Psoas muscle (tissue), 8 donors: ENCODE data around the gene PACS2. TPM values are rescaled to one million over a fixed set of nuclear protein-coding genes. Genes with fewer than 3 reads are reported as not detected.
"Not testable (repeated sequence)": the region's sequence is repeated elsewhere in the genome, so short reads cannot be mapped to it uniquely, and the experiment has no call there.

ENCODE experiments used
- ATAC-seq, 4 donors: fragments of 200-7000 bp; cut with Tn5 transposase; one replicate each; pipeline ENCODE4 v1.9.1; 2020; ENCODE audit warnings: moderate library complexity in 3 of 4, mild to moderate bottlenecking in 2 of 4
- DNase-seq, 2 donors: peaks; one replicate each; pipeline ENCODE4 v3.0.0-alpha.2; 2020
- H3K27ac ChIP-seq: fragments of 200-600 bp; one replicate; pipeline ENCODE4 v1.8.0; 2022
- H3K27me3 ChIP-seq, 3 donors: fragments of 200-600 bp in 1 of 3; one replicate each; pipeline versions ENCODE4 v1.6.1 to v1.8.0; 2013 to 2022; ENCODE audit warnings: low read length in 2 of 3, mild to moderate bottlenecking in 2 of 3, moderate library complexity in 1 of 3; ENCODE audit not compliant: insufficient read depth in 3 of 3
- H3K36me3 ChIP-seq, 2 donors: fragments of 200-600 bp in 1 of 2; one replicate each; pipeline versions ENCODE4 v1.6.1 to v1.8.0; 2013 to 2022; ENCODE audit warnings: low read depth in 1 of 2, mild to moderate bottlenecking in 1 of 2, moderate library complexity in 1 of 2; ENCODE audit not compliant: insufficient read depth in 1 of 2
- H3K4me1 ChIP-seq: fragments of 200-600 bp; one replicate; pipeline ENCODE4 v1.8.0; 2022
- H3K4me3 ChIP-seq: fragments of 200-600 bp; one replicate; pipeline ENCODE4 v1.8.0; 2022; ENCODE audit warnings: mild to moderate bottlenecking
- H3K9me3 ChIP-seq: fragments of 200-600 bp; one replicate; pipeline ENCODE4 v1.8.0; 2022
- WGBS, 3 donors: extraction: QIAGEN DNeasy Blood & Tissue Kit; methylation state at CpG; one replicate each; pipeline versions ENCODE4 v1.1.6 to v1.1.7; 2013; 5-methylcytosine and 5-hydroxymethylcytosine counted together
- intact Hi-C, 2 donors: fragments of 100-400 bp; cut with DNase I; formaldehyde crosslinking; loops; one replicate each; pipeline versions ENCODE4 v1.11.0 to v1.14.2; 2022
- polyA plus RNA-seq, 3 donors: library from polyadenylated mRNA; stranded (reverse); fragments of 200-250 nt; gene quantifications; one replicate each; pipeline ENCODE4 v1.2.3, GENCODE V29; 2013
- total RNA-seq, 4 donors: library from RNA; stranded (reverse); fragmentation: NEBNext Ultra II Directional in 2 of 4; extraction: Animal tissue kit (Norgen Biotek cat#: 25700) in 2 of 4; gene quantifications; one replicate each; pipeline versions ENCODE4 v1.2.1 to v1.2.4, GENCODE V29; 2021 to 2023
- TF ChIP-seq, protein P1 (sequence below): fragments of 200-600 bp; IDR thresholded peaks from one replicate; pipeline ENCODE4 v1.8.0; 2022; ENCODE audit warnings: antibody characterized with exemption
- donor health status: healthy with polysubstance abuse.
- donor health status: DM: no; HTN: no; CAD: no; lungs with moderate emphysema.
- donor health status: Bipolar disorder and iron deficiency.
- donor health status: healthy.
- donor health status: DM: yes; HTN: yes; CAD: no.
- donor health status: DM: no; HTN: no; CAD: no.
- donor health status: DM: no; HTN: no; CAD: no.
- donor health status: DM: yes; HTN: yes; CAD: no.

PACS2 gene
- total and polyA plus RNA-seq, 7 donors, result 57.1 to 83.1 (median 72.8) TPM

DNA sequence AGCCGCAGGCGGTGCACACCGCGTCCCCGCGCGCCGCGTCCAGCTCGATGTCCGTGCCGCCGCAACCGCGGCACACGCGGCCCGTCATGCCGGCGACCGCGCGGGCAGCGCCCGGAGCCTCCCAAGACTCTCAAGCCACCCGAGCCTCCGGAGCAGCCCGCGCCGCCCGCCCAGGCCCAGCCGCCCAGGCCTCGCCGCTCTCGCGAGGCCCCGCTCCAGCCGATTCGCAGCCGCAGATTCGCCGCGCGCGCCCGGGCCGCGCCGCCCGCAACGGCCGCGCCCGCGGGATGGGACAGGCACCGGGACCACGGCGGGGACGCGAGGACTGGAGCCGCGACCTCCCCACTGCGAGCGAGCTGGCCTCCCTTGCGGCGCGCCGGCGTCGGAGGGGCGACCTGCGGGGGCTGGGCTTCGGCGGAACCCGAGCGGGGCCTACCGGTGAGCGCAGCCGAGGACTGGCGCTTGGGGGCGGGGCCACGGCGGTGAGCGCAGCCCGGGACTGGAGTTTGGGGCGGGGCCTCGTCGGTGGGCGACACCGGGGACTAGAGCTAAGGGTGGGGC lies 13.9 kb upstream of the PACS2 start, which contains the start of gene BRF1:
BRF1 (minus strand) TSS at position 460 of the 561 bp plus-strand sequence; CDS start at position 88, 372 bp downstream.
- Histone ChIP-seq H3K9me3 (no peaks in the 10 kb centered on the region), H3K27ac (peak within 1 kb of the TSS; percentile 95), H3K36me3 (no peaks in the 10 kb centered on the region), H3K4me1 (peaks cover 13% of the 10 kb centered on the region), H3K4me3 (peak within 1 kb of the TSS; percentile 95), H3K27me3 (no peaks in the 10 kb centered on the region)
- TF ChIP-seq, protein P1, sequence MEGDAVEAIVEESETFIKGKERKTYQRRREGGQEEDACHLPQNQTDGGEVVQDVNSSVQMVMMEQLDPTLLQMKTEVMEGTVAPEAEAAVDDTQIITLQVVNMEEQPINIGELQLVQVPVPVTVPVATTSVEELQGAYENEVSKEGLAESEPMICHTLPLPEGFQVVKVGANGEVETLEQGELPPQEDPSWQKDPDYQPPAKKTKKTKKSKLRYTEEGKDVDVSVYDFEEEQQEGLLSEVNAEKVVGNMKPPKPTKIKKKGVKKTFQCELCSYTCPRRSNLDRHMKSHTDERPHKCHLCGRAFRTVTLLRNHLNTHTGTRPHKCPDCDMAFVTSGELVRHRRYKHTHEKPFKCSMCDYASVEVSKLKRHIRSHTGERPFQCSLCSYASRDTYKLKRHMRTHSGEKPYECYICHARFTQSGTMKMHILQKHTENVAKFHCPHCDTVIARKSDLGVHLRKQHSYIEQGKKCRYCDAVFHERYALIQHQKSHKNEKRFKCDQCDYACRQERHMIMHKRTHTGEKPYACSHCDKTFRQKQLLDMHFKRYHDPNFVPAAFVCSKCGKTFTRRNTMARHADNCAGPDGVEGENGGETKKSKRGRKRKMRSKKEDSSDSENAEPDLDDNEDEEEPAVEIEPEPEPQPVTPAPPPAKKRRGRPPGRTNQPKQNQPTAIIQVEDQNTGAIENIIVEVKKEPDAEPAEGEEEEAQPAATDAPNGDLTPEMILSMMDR, result no peak
- ATAC-seq, result peak; percentile 91 to 94 (median 93)
- peak; percentile 97 to 98 for DNase-seq
- 0% methylated on average over 50 to 90 of the region's 90 CpGs for WGBS, 3 donors
- intact Hi-C loops, result no loop called here

DNA sequence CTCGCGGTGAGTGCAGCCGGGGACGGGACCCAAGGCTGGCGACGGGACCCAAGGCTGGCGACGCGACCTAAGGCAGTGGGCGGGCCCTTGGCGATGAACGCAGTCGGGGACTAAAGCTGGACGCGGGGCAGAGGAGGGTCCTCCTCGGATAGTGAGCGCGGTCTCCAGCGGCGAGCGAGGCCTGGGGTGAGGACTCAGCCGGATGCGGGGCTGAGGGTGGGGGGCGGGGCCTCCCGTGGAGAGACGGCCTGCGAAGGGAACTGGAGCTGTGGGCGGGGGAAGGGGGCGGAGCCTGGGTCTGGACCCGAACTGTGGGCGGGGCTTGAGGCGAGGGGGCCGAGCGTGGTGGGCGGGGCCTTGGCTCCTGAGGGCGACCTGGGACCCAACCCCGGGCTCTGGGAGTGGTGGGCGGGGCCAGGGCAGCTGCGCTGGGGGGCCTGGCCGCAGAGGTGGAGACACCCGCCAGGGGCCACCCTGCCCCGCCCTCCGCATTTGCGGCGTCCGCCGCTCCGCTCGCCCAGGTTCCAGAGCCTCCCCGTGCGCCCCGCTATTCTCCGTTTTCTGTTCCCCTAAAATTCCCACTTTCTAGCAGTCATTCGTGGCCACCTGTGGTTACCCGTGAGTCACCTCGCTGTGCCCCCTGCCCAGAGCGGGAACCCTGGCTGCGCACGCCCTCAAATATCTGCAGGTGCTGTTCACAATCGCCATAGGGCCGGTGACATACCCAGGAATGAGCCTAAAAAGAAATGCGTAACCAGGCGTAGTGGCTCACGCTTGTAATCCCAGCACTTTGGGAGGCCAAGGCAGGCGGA lies 13.2 kb upstream of the PACS2 start:
- intact Hi-C loops, result no loop called here
- WGBS, 3 donors, result 6 to 10% (median 7%) methylated on average over 48 to 65 of the region's 65 CpGs
- H3K4me1 ChIP-seq, result peaks cover 13% of the 10 kb centered on the region
- peak overlapping the region; percentile 95 for H3K27ac ChIP-seq
- TF ChIP-seq, protein P1, result no peak
- ATAC-seq, result peak; percentile 93 to 95 (median 94)
- peak; percentile 99 for DNase-seq
- H3K36me3 ChIP-seq, result no peaks in the 10 kb centered on the region
- no peaks in the 10 kb centered on the region for H3K27me3 ChIP-seq
- peak overlapping the region; percentile 95 for H3K4me3 ChIP-seq
- H3K9me3 ChIP-seq, result no peaks in the 10 kb centered on the region

DNA sequence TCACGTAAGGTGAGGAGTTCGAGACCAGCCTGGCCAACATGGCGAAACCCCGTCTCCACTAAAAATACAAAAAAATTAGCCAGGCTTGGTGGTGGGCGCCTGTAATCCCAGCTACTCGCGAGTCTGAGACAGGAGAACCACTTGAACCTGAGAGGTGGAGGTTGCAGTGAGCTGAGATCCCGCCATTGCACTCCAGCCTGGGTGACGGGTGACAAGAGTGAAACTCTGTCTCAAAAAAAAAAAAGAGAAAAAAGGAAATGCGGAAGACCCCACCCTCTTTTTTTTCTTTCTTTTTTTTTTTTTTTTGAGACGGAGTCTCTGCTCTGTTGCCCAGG lies 12.7 kb upstream of the PACS2 start:
- intact Hi-C loops, DNase-seq, H3K36me3 ChIP-seq, ATAC-seq, H3K9me3 ChIP-seq, H3K27me3 ChIP-seq: not testable (repeated sequence)
- peak overlapping the region; percentile 95 for H3K27ac ChIP-seq
- peaks cover 13% of the 10 kb centered on the region for H3K4me1 ChIP-seq
- peak overlapping the region; percentile 95 for H3K4me3 ChIP-seq
- 79 to 85% (median 84%) methylated on average over 10 to 11 of the region's 11 CpGs for WGBS, 3 donors

- H3K4me1 ChIP-seq, result peaks cover 13% of the 10 kb centered on the region
- no peak for DNase-seq
- H3K4me3 ChIP-seq, result no peak overlapping the region
- no peaks in the 10 kb centered on the region for H3K9me3 ChIP-seq
- intact Hi-C loops, result no loop called here
- no peaks in the 10 kb centered on the region for H3K36me3 ChIP-seq
- no peaks in the 10 kb centered on the region for H3K27me3 ChIP-seq
- WGBS, 3 donors, result 71 to 85% (median 80%) methylated on average over 6 of the region's 6 CpGs
- TF ChIP-seq, protein P1, result no peak
- no peak overlapping the region for H3K27ac ChIP-seq
- ATAC-seq, result no peak
Measured at GRCh38 chr14:105303949-105304348, 10.6 kb upstream of the PACS2 start.

DNA sequence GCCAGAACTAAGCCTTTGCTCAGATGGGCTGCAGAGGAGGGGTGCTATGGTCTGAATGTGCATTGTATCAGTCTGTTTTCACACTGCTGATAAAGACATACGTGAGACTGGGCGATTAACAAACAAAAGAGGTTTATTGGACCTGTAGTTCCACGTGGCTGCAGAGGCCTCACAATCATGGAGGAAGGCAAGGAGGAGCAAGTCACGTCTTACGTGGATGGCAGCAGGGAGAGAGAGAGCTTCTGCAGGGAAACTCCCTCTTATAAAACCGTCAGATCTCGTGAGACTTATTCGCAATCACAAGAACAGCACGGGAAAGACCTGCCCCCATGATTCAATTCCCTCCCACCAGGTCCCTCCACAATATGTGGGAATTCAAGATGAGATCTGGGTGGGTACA lies 10.0 kb upstream of the PACS2 start:
- ATAC-seq (no peak), DNase-seq (no peak)
- TF ChIP-seq, protein P1, result no peak
- H3K4me1 ChIP-seq, result peaks cover 8% of the 10 kb centered on the region
- no peaks in the 10 kb centered on the region for H3K27me3 ChIP-seq
- H3K27ac ChIP-seq, result no peak overlapping the region
- no peaks in the 10 kb centered on the region for H3K9me3 ChIP-seq
- H3K36me3 ChIP-seq, result no peaks in the 10 kb centered on the region
- WGBS, 3 donors, result 79 to 84% (median 79%) methylated on average over 9 of the region's 9 CpGs
- H3K4me3 ChIP-seq, result no peak overlapping the region
- intact Hi-C loops, result no loop called here
